K562 treated with DMSO at 1 percent for 48 hours (cell line): ENCODE data around the gene CENPF. TPM values are rescaled to one million over a fixed set of nuclear protein-coding genes. Genes with fewer than 3 reads are reported as not detected.

Experiments used
- total RNA-seq: library from RNA; unstranded; fragments of 300-600 nt; gene quantifications from 2 replicates; pipeline ENCODE4 v1.2.3, GENCODE V29; 2022; ENCODE audit warnings: low replicate concordance; ENCODE audit errors: extremely low read depth

CENPF gene
- not detected in 2 replicates for total RNA-seq

GRCh38 chr1:214602764-214603657 lies at the start of gene CENPF:
TSS of gene CENPF (plus strand) at chr1:214603195. CDS start at chr1:214613755, 10,560 bp downstream.

Other genes starting within 250 kb of the CENPF start
- not detected in 2 replicates for gene PTPN14, start 51.6 kb upstream of the CENPF start, total RNA-seq